ENCODE measurements around the gene ZNF423. TPM values are rescaled to one million over a fixed set of nuclear protein-coding genes. Genes with fewer than 3 reads are reported as not detected.

ZNF423 gene
- total and polyA plus RNA-seq, 7 donors: 2.3 to 30.7 (median 14.4) TPM

- WGBS, 3 donors: 75 to 100% (median 96%) methylated on average over 4 of the region's 4 CpGs
Observed at GRCh38 chr16:49622084-49622390, 233.9 kb downstream of the ZNF423 start.

GRCh38 chr16:49621241-49622083 is 234.4 kb downstream of the ZNF423 start:
- H3K9me3 ChIP-seq: no peaks in the 10 kb centered on the region
- DNase-seq: peak in 1 of 2 donors; percentile 41
- intact Hi-C loops (cut with DNase I): no loop called here
- H3K27ac ChIP-seq: peak overlapping the region; percentile 69
- peaks cover 15% of the 10 kb centered on the region for H3K4me1 ChIP-seq
- H3K27me3 ChIP-seq (ENCODE audit: insufficient read depth in 3 of 3, low read length in 2 of 3): no peaks in the 10 kb centered on the region
- peaks cover 0 to 19% of the 10 kb centered on the region in 2 donors for H3K36me3 ChIP-seq (ENCODE audit: insufficient read depth in 1 of 2, low read depth in 1 of 2)
- WGBS, 3 donors: 81 to 86% (median 83%) methylated on average over 13 of the region's 13 CpGs
- no peak overlapping the region for H3K4me3 ChIP-seq
- no peak for TF ChIP-seq CTCF (IDR thresholded peaks at IDR 0.05)
- no peak for ATAC-seq

More at GRCh38 chr16:49622084-49622390, 233.9 kb downstream of the ZNF423 start:
- peaks cover 15% of the 10 kb centered on the region for H3K4me1 ChIP-seq
- H3K9me3 ChIP-seq: no peaks in the 10 kb centered on the region
- intact Hi-C loops (cut with DNase I): no loop called here
- H3K4me3 ChIP-seq: no peak overlapping the region
- H3K27ac ChIP-seq: no peak overlapping the region
- DNase-seq: no peak
- ATAC-seq: no peak
- peaks cover 0 to 19% of the 10 kb centered on the region in 2 donors for H3K36me3 ChIP-seq (ENCODE audit: insufficient read depth in 1 of 2, low read depth in 1 of 2)
- no peak for TF ChIP-seq CTCF (IDR thresholded peaks at IDR 0.05)
- no peaks in the 10 kb centered on the region for H3K27me3 ChIP-seq (ENCODE audit: insufficient read depth in 3 of 3, low read length in 2 of 3)

GRCh38 chr16:49620869-49621240 is 235.1 kb downstream of the ZNF423 start:
- intact Hi-C loops (cut with DNase I): no loop called here
- H3K9me3 ChIP-seq: no peaks in the 10 kb centered on the region
- peaks cover 0 to 15% of the 10 kb centered on the region in 2 donors for H3K36me3 ChIP-seq (ENCODE audit: insufficient read depth in 1 of 2, low read depth in 1 of 2)
- DNase-seq (peak in 1 of 2 donors; percentile 49), ATAC-seq (peak; percentile 13 to 30 (median 18))
- H3K27me3 ChIP-seq (ENCODE audit: insufficient read depth in 3 of 3, low read length in 2 of 3): no peaks in the 10 kb centered on the region
- H3K4me1 ChIP-seq: peaks cover 15% of the 10 kb centered on the region
- TF ChIP-seq CTCF (IDR thresholded peaks at IDR 0.05): no peak
- peak overlapping the region; percentile 69 for H3K27ac ChIP-seq
- 54 to 73% (median 59%) methylated on average over 6 of the region's 6 CpGs for WGBS, 3 donors
- H3K4me3 ChIP-seq: no peak overlapping the region

- TF ChIP-seq CTCF (IDR thresholded peaks at IDR 0.05): no peak
- intact Hi-C loops (cut with DNase I): no loop called here
- Histone ChIP-seq H3K4me3 (no peak overlapping the region), H3K4me1 (peaks cover 15% of the 10 kb centered on the region), H3K27ac (peak overlapping the region; percentile 69), H3K36me3 (ENCODE audit: insufficient read depth in 1 of 2, low read depth in 1 of 2) (peaks cover 0 to 9% of the 10 kb centered on the region in 2 donors), H3K9me3 (no peaks in the 10 kb centered on the region), H3K27me3 (ENCODE audit: insufficient read depth in 3 of 3, low read length in 2 of 3) (no peaks in the 10 kb centered on the region)
- DNase-seq (peak; percentile 88 to 93), ATAC-seq (peak; percentile 83 to 95 (median 85))
- 20 to 38% (median 26%) methylated on average over 11 of the region's 11 CpGs for WGBS, 3 donors
Observed at GRCh38 chr16:49620158-49620868, 235.6 kb downstream of the ZNF423 start.

Measured in psoas muscle (tissue), 8 donors.